Hepatic stellate cell (primary cell): ENCODE data around the gene DOCK2.
A peak's percentile ranks its signal among the peaks of the same experiment; 100 is the strongest.
"Not testable (repeated sequence)": the region's sequence is repeated elsewhere in the genome, so short reads cannot be mapped to it uniquely, and the experiment has no call there.

Experiments used
- DNase-seq: peaks from one replicate; pipeline ENCODE4 v3.0.0; 2011; ENCODE audit warnings: low spot score

Gene DOCK2

GRCh38 chr5:169789417-169789940 is 152.4 kb downstream of the DOCK2 start:
- no peak for DNase-seq

GRCh38 chr5:169791251-169791650 is 154.2 kb downstream of the DOCK2 start:
- DNase-seq: no peak

- no peak for DNase-seq
Measured at GRCh38 chr5:169795338-169795737, 158.3 kb downstream of the DOCK2 start.

- DNase-seq: no peak
Measured at GRCh38 chr5:169796731-169797130, 159.7 kb downstream of the DOCK2 start.

GRCh38 chr5:169797577-169797976 is 160.5 kb downstream of the DOCK2 start:
- DNase-seq: no peak

- no peak for DNase-seq
Measured at GRCh38 chr5:169798438-169798837, 161.4 kb downstream of the DOCK2 start.

GRCh38 chr5:169798906-169799660 is 162.0 kb downstream of the DOCK2 start:
- DNase-seq: no peak

- peak; percentile 8 for DNase-seq
Measured at GRCh38 chr5:169801324-169801777, 164.3 kb downstream of the DOCK2 start.

- no peak for DNase-seq
Measured at GRCh38 chr5:169801781-169802180, 164.7 kb downstream of the DOCK2 start.

- DNase-seq: peak; percentile 79
Measured at GRCh38 chr5:169803077-169803981, 166.3 kb downstream of the DOCK2 start.

- peak; percentile 45 for DNase-seq
Measured at GRCh38 chr5:169804861-169805260, 167.8 kb downstream of the DOCK2 start.

- peak; percentile 9 for DNase-seq
Measured at GRCh38 chr5:169805527-169805934, 168.5 kb downstream of the DOCK2 start.

GRCh38 chr5:169805937-169806700 is 169.0 kb downstream of the DOCK2 start:
- DNase-seq: no peak

- DNase-seq: no peak
Measured at GRCh38 chr5:169808118-169808581, 171.1 kb downstream of the DOCK2 start.

GRCh38 chr5:169808880-169809279 is 171.8 kb downstream of the DOCK2 start:
- DNase-seq: not testable (repeated sequence)

- DNase-seq: no peak
Measured at GRCh38 chr5:169809281-169809680, 172.2 kb downstream of the DOCK2 start.

GRCh38 chr5:169810524-169810923 is 173.4 kb downstream of the DOCK2 start:
- no peak for DNase-seq

GRCh38 chr5:169811023-169811422 is 173.9 kb downstream of the DOCK2 start:
- no peak for DNase-seq

GRCh38 chr5:169811680-169812079 is 174.6 kb downstream of the DOCK2 start:
- DNase-seq: no peak

GRCh38 chr5:169812786-169813185 is 175.7 kb downstream of the DOCK2 start:
- no peak for DNase-seq

GRCh38 chr5:169814045-169814444 is 177.0 kb downstream of the DOCK2 start:
- DNase-seq: no peak

- peak; percentile 10 for DNase-seq
Measured at GRCh38 chr5:169814522-169814921, 177.4 kb downstream of the DOCK2 start.
